Stimulated activated CD4-positive, alpha-beta T cell treated with anti-CD3 and anti-CD28 coated beads, Interleukin-1b, Interleukin-23, amount 100 ng/mL, for 4 hours (primary cell): ENCODE measurements around the gene CAND2.
"Not testable (repeated sequence)": the region's sequence is repeated elsewhere in the genome, so short reads cannot be mapped to it uniquely, and the experiment has no call there.

Source experiments
- DNase-seq, 2 donors: peaks; one replicate each; pipeline ENCODE4 v3.0.0-alpha.2; 2020; ENCODE audit warnings: low read depth in 2 of 2

The CAND2 gene

DNA sequence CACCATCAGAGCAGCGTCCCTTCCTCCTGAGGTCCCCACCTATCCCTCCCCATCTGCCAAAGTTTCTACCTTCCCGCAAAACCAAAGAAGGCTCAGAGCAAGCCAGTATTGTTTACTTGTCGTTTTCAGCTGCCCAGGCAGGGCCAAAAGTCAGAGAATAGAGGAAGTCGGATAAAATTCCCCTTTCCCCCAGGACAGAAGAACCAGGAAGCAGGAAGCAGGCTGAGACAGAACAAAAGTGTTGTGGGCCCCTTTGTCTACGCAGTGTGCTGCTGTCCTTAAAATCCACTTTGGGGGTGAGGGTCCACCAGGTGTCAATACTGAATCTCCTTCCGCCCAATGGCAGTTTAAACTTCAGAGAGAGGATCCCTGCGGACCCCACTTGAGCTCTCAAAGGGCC is 63.4 kb downstream of the CAND2 start:
- DNase-seq = no peak

DNA sequence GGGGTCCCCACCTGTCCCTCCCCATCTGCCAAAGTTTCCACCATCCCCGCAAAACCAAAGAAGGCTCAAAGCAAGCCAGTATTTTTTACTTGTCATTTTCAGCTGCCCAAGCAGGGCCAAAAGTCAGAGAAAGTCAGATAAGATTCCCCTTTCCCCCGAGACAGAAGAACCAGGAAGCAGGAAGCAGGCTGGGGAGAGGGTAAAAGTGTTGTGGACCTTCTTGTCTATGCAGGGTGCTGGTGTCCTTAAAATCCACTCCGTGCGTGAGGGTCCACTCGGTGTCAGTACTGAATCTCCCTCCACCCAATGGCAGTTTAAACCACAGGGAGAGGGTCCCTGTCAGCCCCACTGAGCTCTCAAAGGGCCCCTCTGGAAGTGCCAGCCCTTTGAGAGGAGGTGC is 65.1 kb downstream of the CAND2 start:
- DNase-seq = no peak

GRCh38 chr3:12862387-12862786 is 65.9 kb downstream of the CAND2 start:
- DNase-seq = no peak

- DNase-seq = no peak
Observed at GRCh38 chr3:12865271-12865670, 68.8 kb downstream of the CAND2 start.

DNA sequence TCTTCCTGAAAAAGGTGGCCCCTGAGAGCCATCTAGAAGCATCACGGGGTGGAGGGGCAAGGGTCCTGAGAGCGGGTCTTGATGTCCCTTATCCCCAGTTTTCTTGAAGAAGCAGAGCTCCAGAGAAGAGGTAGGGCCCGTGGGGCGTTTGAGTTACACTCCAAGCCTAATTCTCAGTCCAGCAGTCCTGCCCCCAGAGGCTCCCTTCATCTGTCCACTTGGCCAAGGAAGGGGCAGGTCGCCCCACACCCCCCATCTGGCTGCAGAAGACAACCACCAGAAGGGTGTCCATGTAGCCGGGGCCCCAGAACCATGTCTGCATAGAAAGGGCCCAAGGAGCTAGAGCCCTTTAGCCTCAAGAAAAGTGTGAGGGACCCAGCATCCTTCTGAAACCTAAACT is 70.4 kb downstream of the CAND2 start:
- no peak for DNase-seq

- peak; percentile 37 to 51 for DNase-seq
Observed at GRCh38 chr3:12868039-12869034, 71.9 kb downstream of the CAND2 start.

DNA sequence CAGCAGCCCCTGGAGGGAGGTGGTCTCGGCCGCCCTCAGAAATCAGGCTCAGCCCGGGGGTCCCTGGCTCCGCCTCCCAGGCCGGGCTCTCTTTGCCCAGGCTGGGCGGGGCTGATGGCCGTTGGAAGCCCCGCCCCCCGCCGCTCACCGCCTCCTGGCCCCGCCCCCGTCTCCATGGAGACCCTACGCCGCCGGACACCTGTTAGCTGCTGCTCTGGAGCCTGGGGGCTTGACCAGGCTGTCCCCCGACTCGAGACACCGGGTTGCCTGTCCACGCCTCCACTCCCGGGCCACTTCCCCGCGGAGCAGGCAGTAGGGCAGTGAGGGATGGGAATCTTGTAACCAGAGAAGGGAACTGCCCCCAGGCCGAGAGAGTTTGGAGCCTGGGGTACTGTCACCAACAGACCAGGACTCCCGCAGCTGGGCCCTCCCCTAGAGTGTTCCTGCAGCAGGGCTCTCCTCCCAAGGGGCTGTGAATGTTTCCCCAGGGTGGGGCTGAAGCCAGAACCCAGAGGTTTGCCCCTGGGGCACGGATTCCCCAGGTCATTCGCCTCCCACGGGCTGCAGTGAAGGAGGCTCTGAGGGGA is 72.6 kb downstream of the CAND2 start:
- peak in 1 of 2 donors; percentile 21 for DNase-seq

DNA sequence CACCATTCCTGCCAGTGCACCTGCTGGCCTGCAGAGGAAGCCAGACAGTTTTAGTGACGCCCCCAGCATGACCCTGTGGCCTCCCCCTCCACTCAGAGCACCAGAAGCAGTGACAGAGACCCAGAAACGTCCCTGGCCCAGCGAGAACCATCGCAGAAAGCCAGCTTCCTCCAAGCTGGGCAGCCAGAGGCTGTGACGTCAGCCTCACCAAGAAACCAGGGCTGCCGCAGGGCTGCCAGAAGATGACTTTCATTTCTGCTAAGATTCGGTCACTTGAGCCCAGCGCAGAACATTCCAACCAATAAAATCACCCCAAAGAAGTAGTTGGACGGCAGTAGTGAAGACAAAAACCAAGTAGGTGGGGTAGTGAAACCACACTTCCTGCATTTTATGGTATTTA is 74.5 kb downstream of the CAND2 start:
- no peak for DNase-seq

GRCh38 chr3:12871404-12871983 is 75.0 kb downstream of the CAND2 start:
- DNase-seq = no peak

DNA sequence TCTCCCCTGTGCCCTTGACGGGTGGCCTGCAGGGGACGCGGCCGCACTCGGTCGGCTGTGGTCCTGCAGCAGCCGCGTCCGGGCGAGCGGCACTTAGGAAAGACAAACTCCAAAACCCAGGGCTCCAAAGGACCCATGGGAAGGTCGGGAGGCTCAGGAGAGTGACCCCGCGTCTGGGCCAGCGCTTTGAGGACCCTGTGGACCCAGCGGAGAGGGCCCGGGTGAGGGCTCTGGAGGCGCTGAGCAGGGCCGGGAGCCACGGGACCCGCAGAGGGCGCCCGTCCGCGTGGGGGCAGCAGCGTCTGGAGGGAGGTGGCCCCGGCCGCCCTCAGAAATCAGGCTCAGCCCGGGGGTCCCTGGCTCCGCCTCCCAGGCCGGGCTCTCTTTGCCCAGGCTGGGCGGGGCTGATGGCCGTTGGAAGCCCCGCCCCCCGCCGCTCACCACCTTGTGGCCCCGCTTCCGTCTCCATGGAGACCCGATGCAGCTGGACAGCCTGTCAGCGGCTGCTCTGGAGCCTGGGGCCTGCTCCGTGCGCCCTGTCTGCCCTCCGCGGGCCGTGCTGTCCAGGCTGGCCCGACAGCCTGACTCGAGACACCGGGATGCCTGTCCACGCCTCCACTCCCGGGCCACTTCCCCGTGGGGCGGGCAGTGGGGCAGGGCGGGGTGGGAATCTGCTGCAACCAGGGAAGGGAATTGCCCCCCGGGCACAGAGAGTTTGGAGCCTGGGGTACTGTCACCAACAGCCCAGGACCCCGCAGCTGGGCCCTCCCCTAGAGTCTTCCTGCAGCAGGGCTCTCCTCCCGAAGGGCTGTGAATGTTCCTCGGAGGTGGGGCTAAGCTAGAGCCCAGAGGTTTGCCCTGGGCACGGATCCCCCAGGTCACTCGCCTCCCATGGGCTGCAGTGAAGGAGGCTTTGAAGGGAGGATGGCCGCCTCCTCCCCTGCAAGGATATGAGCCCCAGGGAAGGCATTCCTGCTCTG is 79.7 kb downstream of the CAND2 start:
- DNase-seq = no peak

DNA sequence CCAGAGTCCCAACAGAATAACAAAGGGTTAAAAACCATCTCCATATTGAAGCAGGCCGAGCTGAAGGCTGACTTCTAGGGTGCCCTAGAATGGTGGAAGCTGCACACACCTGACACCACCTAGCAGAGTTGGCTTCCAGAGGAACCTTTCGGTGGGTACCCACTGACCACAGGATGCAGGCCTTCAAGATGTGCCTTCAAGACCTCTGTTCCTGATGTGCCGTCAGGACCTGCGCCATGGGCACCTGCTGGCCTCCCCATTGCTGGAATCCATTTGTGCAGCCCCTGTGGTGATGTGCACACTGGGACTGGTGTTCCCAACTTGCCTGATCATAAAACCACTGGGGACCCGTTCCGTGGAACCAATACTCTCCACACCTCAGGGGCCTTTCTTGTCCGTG is 80.6 kb downstream of the CAND2 start:
- no peak for DNase-seq

- DNase-seq = no peak
Observed at GRCh38 chr3:12878141-12878574, 81.7 kb downstream of the CAND2 start.

GRCh38 chr3:12878758-12879157 is 82.3 kb downstream of the CAND2 start:
- not testable (repeated sequence) for DNase-seq

- no peak for DNase-seq
Observed at GRCh38 chr3:12879191-12879815, 82.8 kb downstream of the CAND2 start.

GRCh38 chr3:12881858-12882257 is 85.4 kb downstream of the CAND2 start:
- DNase-seq = not testable (repeated sequence)

- no peak for DNase-seq
Observed at GRCh38 chr3:12882336-12883310, 86.1 kb downstream of the CAND2 start.

- no peak for DNase-seq
Observed at GRCh38 chr3:12884186-12884680, 87.8 kb downstream of the CAND2 start.
